GM19468 (cell line): ENCODE results near the gene SNAPC3.
"Not testable (repeated sequence)": the region's sequence is repeated elsewhere in the genome, so short reads cannot be mapped to it uniquely, and the experiment has no call there.

ENCODE experiments used
- ATAC-seq: cut with Tn5 transposase; IDR thresholded peaks from one replicate; pipeline ENCODE4 v1.9.1; 2021; ENCODE audit warnings: mild to moderate bottlenecking, moderate library complexity, moderate number of reproducible peaks; ENCODE audit not compliant: unreplicated experiment; ENCODE audit errors: extremely low read depth

Gene SNAPC3

GRCh38 chr9:15421532-15421931 lies 1.1 kb upstream of the SNAPC3 start:
- ATAC-seq, result no peak

- ATAC-seq, result no peak
Observed at GRCh38 chr9:15421990-15422371, 695 bp upstream of the SNAPC3 start.

GRCh38 chr9:15423231-15423985 lies 732 bp downstream of the SNAPC3 start:
- ATAC-seq, result no peak

- ATAC-seq, result peak; percentile 13
Observed at GRCh38 chr9:15426019-15426418, 3.3 kb downstream of the SNAPC3 start.

- not testable (repeated sequence) for ATAC-seq
Observed at GRCh38 chr9:15427702-15428101, 5.0 kb downstream of the SNAPC3 start.

GRCh38 chr9:15430920-15431844 lies 8.5 kb downstream of the SNAPC3 start:
- no peak for ATAC-seq

- no peak for ATAC-seq
Observed at GRCh38 chr9:15433191-15433590, 10.5 kb downstream of the SNAPC3 start.

- ATAC-seq, result peak; percentile 20
Observed at GRCh38 chr9:15433661-15434060, 11.0 kb downstream of the SNAPC3 start.

GRCh38 chr9:15438891-15439290 lies 16.2 kb downstream of the SNAPC3 start:
- no peak for ATAC-seq

- ATAC-seq, result not testable (repeated sequence)
Observed at GRCh38 chr9:15441841-15442240, 19.2 kb downstream of the SNAPC3 start.

GRCh38 chr9:15442264-15442663 lies 19.6 kb downstream of the SNAPC3 start:
- ATAC-seq, result not testable (repeated sequence)

GRCh38 chr9:15444141-15444540 lies 21.5 kb downstream of the SNAPC3 start:
- no peak for ATAC-seq

- ATAC-seq, result no peak
Observed at GRCh38 chr9:15453956-15454355, 31.3 kb downstream of the SNAPC3 start.

GRCh38 chr9:15461056-15461455 lies 38.4 kb downstream of the SNAPC3 start:
- no peak for ATAC-seq

- no peak for ATAC-seq
Observed at GRCh38 chr9:15461601-15462000, 38.9 kb downstream of the SNAPC3 start.

- ATAC-seq, result no peak
Observed at GRCh38 chr9:15468145-15468544, 45.5 kb downstream of the SNAPC3 start.

GRCh38 chr9:15469406-15469805 lies 46.7 kb downstream of the SNAPC3 start:
- ATAC-seq, result no peak

- no peak for ATAC-seq
Observed at GRCh38 chr9:15469862-15470261, 47.2 kb downstream of the SNAPC3 start.

- ATAC-seq, result no peak
Observed at GRCh38 chr9:15475923-15476536, 53.4 kb downstream of the SNAPC3 start.

GRCh38 chr9:15480028-15480427 lies 57.4 kb downstream of the SNAPC3 start:
- no peak for ATAC-seq

GRCh38 chr9:15482146-15482545 lies 59.5 kb downstream of the SNAPC3 start:
- no peak for ATAC-seq
